Lung (tissue), 12 donors: ENCODE data around the gene MAP2. TPM values are rescaled to one million over a fixed set of nuclear protein-coding genes. Genes with fewer than 3 reads are reported as not detected.

Experiments
- ATAC-seq: fragments of 200-7000 bp; cut with Tn5 transposase; one replicate; pipeline ENCODE4 v1.9.1; 2020; ENCODE audit warnings: moderate number of reproducible peaks; ENCODE audit not compliant: insufficient read depth, low FRiP score
- DNase-seq, 3 donors: peaks; one replicate each; pipeline ENCODE4 v3.0.0-alpha.2; 2013 to 2017
- H3K27ac ChIP-seq, 2 donors: one replicate each; pipeline ENCODE4 v1.5.1; 2013; ENCODE audit warnings: mild to moderate bottlenecking in 2 of 2, moderate library complexity in 2 of 2, control low read depth in 1 of 2, inconsistent platforms in 1 of 2, low read depth in 1 of 2, low read length in 1 of 2
- H3K27me3 ChIP-seq, 3 donors: one replicate each; pipeline ENCODE4 v1.5.1; 2013; ENCODE audit warnings: low read length in 2 of 3; ENCODE audit not compliant: control insufficient read depth in 3 of 3, insufficient read depth in 3 of 3
- H3K36me3 ChIP-seq, 4 donors: one replicate each; pipeline ENCODE4 v1.5.1; 2013; ENCODE audit warnings: low read length in 4 of 4, mild to moderate bottlenecking in 1 of 4, moderate library complexity in 1 of 4; ENCODE audit not compliant: control insufficient read depth in 4 of 4, insufficient read depth in 4 of 4
- H3K4me1 ChIP-seq, 5 donors: one replicate each; pipeline ENCODE4 v1.5.1; 2013; ENCODE audit warnings: low read length in 5 of 5, mild to moderate bottlenecking in 2 of 5, moderate library complexity in 1 of 5; ENCODE audit not compliant: control insufficient read depth in 5 of 5, insufficient read depth in 5 of 5
- H3K4me3 ChIP-seq: one replicate; pipeline ENCODE4 v1.5.1; 2013; ENCODE audit warnings: mild to moderate bottlenecking, control low read depth, moderate library complexity
- H3K9ac ChIP-seq, 2 donors: one replicate each; pipeline ENCODE4 v1.5.1; 2013; ENCODE audit warnings: low read length in 2 of 2, control low read depth in 1 of 2; ENCODE audit not compliant: insufficient read depth in 1 of 2
- H3K9me3 ChIP-seq, 4 donors: one replicate each; pipeline ENCODE4 v1.5.1; 2013; ENCODE audit warnings: low read length in 3 of 4, mild to moderate bottlenecking in 1 of 4, moderate library complexity in 1 of 4; ENCODE audit not compliant: control insufficient read depth in 4 of 4, insufficient read depth in 3 of 4
- WGBS, 2 donors: extraction: QIAGEN DNeasy Blood & Tissue Kit; methylation state at CpG; one replicate each; pipeline ENCODE4 v1.1.7; 2013; 5-methylcytosine and 5-hydroxymethylcytosine counted together
- polyA plus RNA-seq, 2 donors: library from polyadenylated mRNA; stranded (reverse); fragments of 200-250 nt; gene quantifications; one replicate each; pipeline ENCODE4 v1.2.1, GENCODE V29; 2013
- total RNA-seq, 2 donors: library from RNA; depleted of rRNA in 1 of 2; stranded (reverse); fragments of >200 nt in 1 of 2; gene quantifications; one replicate each; pipeline ENCODE4 v1.2.1, GENCODE V29; 2014 to 2021
- TF ChIP-seq, protein P1 (sequence below): IDR thresholded peaks from 2 replicates; pipeline ENCODE4 v1.5.1; 2012; ENCODE audit warnings: mild to moderate bottlenecking; ENCODE audit errors: control extremely low read depth, extremely low read depth
- donor health status: control.
- donor health status: control.
- donor health status: Bipolar disorder and iron deficiency.
- donor health status: healthy.
- donor health status: DM: yes; HTN: yes; CAD: no.

MAP2 gene
- total and polyA plus RNA-seq, 4 donors, result 6.5 to 18.7 (median 9.6) TPM

- no peak for ATAC-seq
Measured at GRCh38 chr2:209560911-209561310, 137.1 kb downstream of the MAP2 start.

DNA sequence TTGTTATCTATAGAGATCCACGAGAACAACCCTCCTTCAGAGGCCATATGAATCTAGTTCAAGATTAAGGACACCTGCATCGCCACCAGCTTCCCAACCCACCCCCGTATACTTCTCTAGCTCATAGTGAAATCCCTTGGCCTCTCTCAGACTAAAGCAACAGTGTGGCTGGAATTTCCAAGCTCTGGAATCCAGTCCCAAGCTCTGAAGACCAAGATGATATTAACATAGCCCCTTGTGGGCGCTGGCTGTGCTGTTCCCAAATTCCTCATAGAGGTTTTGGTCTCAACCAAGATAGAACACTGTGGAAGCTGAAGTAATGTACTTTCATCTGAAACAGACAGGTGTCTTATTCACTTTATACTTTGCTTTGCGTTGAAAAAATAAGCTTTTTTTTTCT is 139.6 kb downstream of the MAP2 start:
- Histone ChIP-seq H3K9me3 (no peaks in the 10 kb centered on the region), H3K27me3 (no peaks in the 10 kb centered on the region), H3K36me3 (no peaks in the 10 kb centered on the region), H3K27ac (no peak overlapping the region), H3K4me3 (no peak overlapping the region), H3K4me1 (no peaks in the 10 kb centered on the region), H3K9ac (no peak overlapping the region)
- ATAC-seq (no peak), DNase-seq (no peak)
- TF ChIP-seq, protein P1, sequence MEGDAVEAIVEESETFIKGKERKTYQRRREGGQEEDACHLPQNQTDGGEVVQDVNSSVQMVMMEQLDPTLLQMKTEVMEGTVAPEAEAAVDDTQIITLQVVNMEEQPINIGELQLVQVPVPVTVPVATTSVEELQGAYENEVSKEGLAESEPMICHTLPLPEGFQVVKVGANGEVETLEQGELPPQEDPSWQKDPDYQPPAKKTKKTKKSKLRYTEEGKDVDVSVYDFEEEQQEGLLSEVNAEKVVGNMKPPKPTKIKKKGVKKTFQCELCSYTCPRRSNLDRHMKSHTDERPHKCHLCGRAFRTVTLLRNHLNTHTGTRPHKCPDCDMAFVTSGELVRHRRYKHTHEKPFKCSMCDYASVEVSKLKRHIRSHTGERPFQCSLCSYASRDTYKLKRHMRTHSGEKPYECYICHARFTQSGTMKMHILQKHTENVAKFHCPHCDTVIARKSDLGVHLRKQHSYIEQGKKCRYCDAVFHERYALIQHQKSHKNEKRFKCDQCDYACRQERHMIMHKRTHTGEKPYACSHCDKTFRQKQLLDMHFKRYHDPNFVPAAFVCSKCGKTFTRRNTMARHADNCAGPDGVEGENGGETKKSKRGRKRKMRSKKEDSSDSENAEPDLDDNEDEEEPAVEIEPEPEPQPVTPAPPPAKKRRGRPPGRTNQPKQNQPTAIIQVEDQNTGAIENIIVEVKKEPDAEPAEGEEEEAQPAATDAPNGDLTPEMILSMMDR, result no peak
- 71 to 91% methylated on average over 5 of the region's 5 CpGs for WGBS, 2 donors

More at GRCh38 chr2:209560911-209561310, 137.1 kb downstream of the MAP2 start:
- Histone ChIP-seq H3K27me3 (no peaks in the 10 kb centered on the region), H3K4me1 (no peaks in the 10 kb centered on the region), H3K4me3 (no peak overlapping the region), H3K9me3 (no peaks in the 10 kb centered on the region), H3K27ac (no peak overlapping the region), H3K36me3 (no peaks in the 10 kb centered on the region), H3K9ac (no peak overlapping the region)
- TF ChIP-seq, protein P1, result no peak
- WGBS, 2 donors, result 77 to 79% methylated on average over 3 of the region's 3 CpGs
- no peak for DNase-seq

- TF ChIP-seq, protein P1, result no peak
- no peaks in the 10 kb centered on the region for H3K9me3 ChIP-seq
- H3K4me1 ChIP-seq, result no peaks in the 10 kb centered on the region
- no peak for DNase-seq
- no peak overlapping the region for H3K9ac ChIP-seq
- no peaks in the 10 kb centered on the region for H3K27me3 ChIP-seq
- no peak overlapping the region for H3K4me3 ChIP-seq
- no peak overlapping the region for H3K27ac ChIP-seq
- WGBS, 2 donors, result 91% methylated on average over 3 of the region's 3 CpGs
- no peak for ATAC-seq
- no peaks in the 10 kb centered on the region for H3K36me3 ChIP-seq
Measured at GRCh38 chr2:209564816-209565215, 141.0 kb downstream of the MAP2 start.

DNA sequence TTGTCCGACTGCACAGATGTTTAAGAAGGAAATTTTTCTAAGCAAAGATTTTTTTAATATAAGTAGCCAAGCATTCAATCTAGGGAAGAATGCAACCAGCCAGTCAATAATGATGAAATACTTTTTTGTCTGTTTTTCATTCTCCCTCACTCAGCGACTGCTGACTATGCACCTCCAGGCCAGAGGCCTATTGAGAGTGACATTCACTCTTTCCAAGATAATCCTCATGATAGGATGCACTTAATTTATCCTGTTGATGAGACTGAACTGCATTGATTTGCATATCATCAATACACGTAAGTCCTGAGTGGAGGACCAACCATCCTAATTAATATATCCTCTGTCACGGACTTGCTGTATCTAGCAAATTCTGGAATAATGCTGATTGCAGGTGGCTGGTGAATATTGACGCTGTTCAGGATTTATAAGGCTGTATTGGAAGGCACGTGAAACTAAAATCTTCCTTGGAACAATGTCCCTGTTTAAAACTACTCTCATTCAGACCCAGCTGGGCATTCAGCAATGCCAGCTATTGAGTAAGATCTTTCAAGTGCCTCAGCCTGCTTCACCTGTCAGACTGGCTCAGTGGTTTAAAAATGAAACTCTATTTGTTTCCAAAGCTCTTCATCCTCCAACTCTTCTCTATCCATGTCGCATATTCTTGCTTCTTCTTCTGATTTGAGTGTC is 142.2 kb downstream of the MAP2 start:
- no peaks in the 10 kb centered on the region for H3K9me3 ChIP-seq
- TF ChIP-seq, protein P1, result no peak
- H3K9ac ChIP-seq, result no peak overlapping the region
- H3K4me1 ChIP-seq, result no peaks in the 10 kb centered on the region
- 75 to 91% methylated on average over 7 of the region's 7 CpGs for WGBS, 2 donors
- no peaks in the 10 kb centered on the region for H3K27me3 ChIP-seq
- H3K4me3 ChIP-seq, result no peak overlapping the region
- H3K27ac ChIP-seq, result no peak overlapping the region
- no peaks in the 10 kb centered on the region for H3K36me3 ChIP-seq
- ATAC-seq (no peak), DNase-seq (peak; percentile 8 to 66 (median 17))
